IMR-90 (cell line): ENCODE data around the gene LARP4B. TPM values are rescaled to one million over a fixed set of nuclear protein-coding genes. Genes with fewer than 3 reads are reported as not detected.

Experiments used
- ATAC-seq: fragments of 200-7000 bp; cut with Tn5 transposase; 2 replicates; pipeline ENCODE4 v1.9.1; 2020; ENCODE audit warnings: low read depth, mild to moderate bottlenecking, moderate library complexity
- BruUV-seq: library from RNA; stranded (reverse); fragments of 400-500 nt; replicated peaks from 2 replicates; lab custom pipeline; 2021; lab: Mats Ljungman, UMichigan
- CTCF ChIA-PET: fragments of 300-600 bp; formaldehyde crosslinking; extraction: SDS; loops from one replicate; lab custom pipeline; 2021; ENCODE audit warnings: antibody characterized with exemption; lab: Yijun Ruan, JAX
- POLR2A ChIA-PET: fragments of 300-600 bp; sonication (Branson Sonifier 250); formaldehyde crosslinking; loops from one replicate; lab custom pipeline; 2022; ENCODE audit warnings: antibody characterized with exemption; ENCODE audit not compliant: unreplicated experiment; lab: Charles Lee
- DNase-seq: peaks from one replicate; pipeline ENCODE4 v3.0.0; 2013
- H2AFZ ChIP-seq: replicated peaks from 2 replicates; pipeline ENCODE3; 2013; ENCODE audit warnings: low read length, mild to moderate bottlenecking; ENCODE audit not compliant: poor library complexity
- H2AK5ac ChIP-seq: 2 replicates; pipeline ENCODE4 v1.6.1; 2013; ENCODE audit warnings: low read depth, low read length, inconsistent platforms
- H2AK9ac ChIP-seq: replicated peaks from 2 replicates; pipeline ENCODE3; 2013; ENCODE audit warnings: mild to moderate bottlenecking, low read depth, low read length, moderate library complexity; ENCODE audit not compliant: poor library complexity
- H2BK120ac ChIP-seq: 2 replicates; pipeline ENCODE4 v1.6.1; 2013; ENCODE audit warnings: low read depth, low read length, inconsistent platforms
- H2BK15ac ChIP-seq: 3 replicates; pipeline ENCODE4 v1.6.1; 2013; ENCODE audit warnings: low read depth, low read length, inconsistent platforms
- H2BK20ac ChIP-seq: 2 replicates; pipeline ENCODE4 v1.6.1; 2013; ENCODE audit warnings: low read depth, mild to moderate bottlenecking, inconsistent platforms, low read length, moderate library complexity
- H2BK5ac ChIP-seq: 2 replicates; pipeline ENCODE4 v1.6.1; 2013; ENCODE audit warnings: mild to moderate bottlenecking, low read depth, low read length, inconsistent platforms; ENCODE audit not compliant: poor library complexity, severe bottlenecking
- H3K14ac ChIP-seq: replicated peaks from 2 replicates; pipeline ENCODE4 v1.6.1; 2013; ENCODE audit warnings: low read depth, low read length, inconsistent platforms
- H3K18ac ChIP-seq: 2 replicates; pipeline ENCODE4 v1.6.1; 2013; ENCODE audit warnings: low read depth, low read length, control low read depth
- H3K23ac ChIP-seq: 2 replicates; pipeline ENCODE4 v1.6.1; 2013; ENCODE audit warnings: low read depth, low read length, inconsistent platforms
- H3K27ac ChIP-seq: 2 replicates; pipeline ENCODE4 v1.5.1; 2013; ENCODE audit warnings: mild to moderate bottlenecking, control low read depth, low read length; ENCODE audit not compliant: insufficient read depth
- H3K27me3 ChIP-seq: 2 replicates; pipeline ENCODE4 v1.6.1; 2013; ENCODE audit warnings: low read length; ENCODE audit not compliant: control insufficient read depth, insufficient read depth
- H3K36me3 ChIP-seq: 2 replicates; pipeline ENCODE4 v1.6.1; 2013; ENCODE audit warnings: low read length, mixed read lengths; ENCODE audit not compliant: control insufficient read depth, insufficient read depth
- H3K4ac ChIP-seq: 2 replicates; pipeline ENCODE4 v1.6.1; 2013; ENCODE audit warnings: low read depth, low read length, inconsistent platforms
- H3K4me1 ChIP-seq: 2 replicates; pipeline ENCODE4 v1.6.1; 2013; ENCODE audit warnings: low read length, mixed read lengths; ENCODE audit not compliant: control insufficient read depth, insufficient read depth
- H3K4me2 ChIP-seq: 2 replicates; pipeline ENCODE4 v1.6.1; 2013; ENCODE audit warnings: low read depth, mild to moderate bottlenecking, control low read depth, low read length, moderate library complexity
- H3K4me3 ChIP-seq: 2 replicates; pipeline ENCODE4 v1.5.1; 2013; ENCODE audit warnings: low read depth, mild to moderate bottlenecking, control low read depth, low read length, moderate library complexity; ENCODE audit not compliant: insufficient read depth
- H3K56ac ChIP-seq: 2 replicates; pipeline ENCODE4 v1.6.1; 2013; ENCODE audit warnings: low read length, inconsistent platforms; ENCODE audit not compliant: insufficient read depth; ENCODE audit errors: extremely low read depth
- H3K79me1 ChIP-seq, 2 experiments: 2 replicates each; pipeline ENCODE4 v1.6.1; 2013; ENCODE audit warnings: low read length in 2 of 2, inconsistent platforms in 1 of 2, low read depth in 1 of 2
- H3K9ac ChIP-seq: 2 replicates; pipeline ENCODE4 v1.6.1; 2013; ENCODE audit warnings: low read depth, low read length, control low read depth
- H3K9me1 ChIP-seq: 2 replicates; pipeline ENCODE4 v1.6.1; 2013; ENCODE audit warnings: low read length, inconsistent platforms; ENCODE audit not compliant: insufficient read depth
- H3K9me3 ChIP-seq: 2 replicates; pipeline ENCODE4 v1.6.1; 2013; ENCODE audit warnings: low read length; ENCODE audit not compliant: control insufficient read depth, insufficient read depth
- H4K20me1 ChIP-seq: 2 replicates; pipeline ENCODE4 v1.6.1; 2013; ENCODE audit warnings: low read length, inconsistent platforms; ENCODE audit not compliant: insufficient read depth
- H4K5ac ChIP-seq: 2 replicates; pipeline ENCODE4 v1.6.1; 2013; ENCODE audit warnings: mild to moderate bottlenecking, low read depth, low read length, control low read depth
- H4K8ac ChIP-seq, 2 experiments: 2 replicates each; pipeline ENCODE4 v1.6.1; 2013; ENCODE audit warnings: low read depth in 2 of 2, low read length in 2 of 2, control low read depth in 1 of 2, inconsistent platforms in 1 of 2
- H4K91ac ChIP-seq: 2 replicates; pipeline ENCODE4 v1.6.1; 2013; ENCODE audit warnings: low read depth, low read length, inconsistent platforms; ENCODE audit not compliant: insufficient read depth
- BHLHE40 ChIP-seq: fragments of 150-350 bp; IDR thresholded peaks from 2 replicates; pipeline ENCODE4 v1.6.1; 2016; ENCODE audit warnings: mild to moderate bottlenecking, low read depth, low read length
- CEBPB ChIP-seq: IDR thresholded peaks from 2 replicates; pipeline ENCODE4 v1.6.1; 2012; ENCODE audit warnings: low read depth, low read length, improper control_type of control experiment
- CHD1 ChIP-seq: IDR thresholded peaks from 2 replicates; pipeline ENCODE4 v1.6.1; 2012; ENCODE audit warnings: low read depth, low read length, improper control_type of control experiment
- CTCF ChIP-seq: conservative IDR thresholded peaks from 2 replicates; pipeline ENCODE4 v1.5.1; 2012; ENCODE audit warnings: mild to moderate bottlenecking, low read depth, low read length, improper control_type of control experiment
- ELK1 ChIP-seq: fragments of 150-350 bp; IDR thresholded peaks from 2 replicates; pipeline ENCODE4 v1.6.1; 2016; ENCODE audit warnings: low read depth, mild to moderate bottlenecking, low read length, moderate library complexity, borderline replicate concordance
- FOS ChIP-seq: fragments of 150-350 bp; IDR thresholded peaks from 2 replicates; pipeline ENCODE4 v1.6.1; 2016; ENCODE audit warnings: low read depth, low read length
- MAFK ChIP-seq: IDR thresholded peaks from 2 replicates; pipeline ENCODE4 v1.6.1; 2012; ENCODE audit warnings: low read depth, low read length, improper control_type of control experiment
- MAZ ChIP-seq: IDR thresholded peaks from 2 replicates; pipeline ENCODE4 v1.6.1; 2012; ENCODE audit warnings: low read depth, mild to moderate bottlenecking, low read length, improper control_type of control experiment, moderate library complexity, borderline replicate concordance
- MXI1 ChIP-seq: IDR thresholded peaks from 2 replicates; pipeline ENCODE4 v1.6.1; 2012; ENCODE audit warnings: low read depth, mild to moderate bottlenecking, low read length, moderate library complexity, borderline replicate concordance
- NFE2L2 ChIP-seq: fragments of 150-350 bp; IDR thresholded peaks from 2 replicates; pipeline ENCODE4 v1.6.1; 2016; ENCODE audit warnings: low read depth, mild to moderate bottlenecking, low read length
- POLR2A ChIP-seq: IDR thresholded peaks from 2 replicates; pipeline ENCODE4 v1.6.1; 2012; ENCODE audit warnings: mild to moderate bottlenecking, low read depth, low read length
- RAD21 ChIP-seq: IDR thresholded peaks from 2 replicates; pipeline ENCODE4 v1.6.1; 2012; ENCODE audit warnings: low read length, improper control_type of control experiment
- RCOR1 ChIP-seq: IDR thresholded peaks from 2 replicates; pipeline ENCODE4 v1.6.1; 2012; ENCODE audit warnings: mild to moderate bottlenecking, low read length, improper control_type of control experiment; ENCODE audit not compliant: insufficient replicate concordance
- RFX5 ChIP-seq: IDR thresholded peaks from 2 replicates; pipeline ENCODE4 v1.8.0; 2012; ENCODE audit warnings: low read depth, mild to moderate bottlenecking, low read length, moderate library complexity
- SMC3 ChIP-seq: fragments of 150-350 bp; IDR thresholded peaks from 2 replicates; pipeline ENCODE4 v1.6.1; 2016; ENCODE audit warnings: low read depth, mild to moderate bottlenecking, antibody characterized with exemption, low read length, moderate library complexity
- USF2 ChIP-seq: fragments of 150-350 bp; IDR thresholded peaks from 2 replicates; pipeline ENCODE4 v1.6.1; 2017; ENCODE audit warnings: mild to moderate bottlenecking, antibody characterized with exemption, low read length, low read depth
- whole genome bisulfite sequencing, 2 experiments: methylation state at CpG; one replicate each; pipeline versions ENCODE4 v1.1.5 to v1.1.7; 2013; ENCODE audit warnings: missing lambda C conversion rate in 2 of 2; ENCODE audit not compliant: insufficient read length in 1 of 2; ENCODE audit errors: extremely low coverage in 2 of 2; 5-methylcytosine and 5-hydroxymethylcytosine counted together
- dilution Hi-C: fragments of 300-500 bp; cut with HindIII; formaldehyde crosslinking; loops from one replicate; pipeline ENCODE4 v1.14.3; 2018; ENCODE audit warnings: low sequenced_read_pairs; ENCODE audit not compliant: unreplicated experiment
- in situ Hi-C: fragments of 300-500 bp; cut with MboI; formaldehyde crosslinking; loops from 3 replicates; pipeline ENCODE4 v1.14.3; 2019; ENCODE audit warnings: low sequenced_read_pairs, inconsistent platforms, mixed read lengths
- intact Hi-C: fragments of 100-400 bp; cut with micrococcal nuclease; formaldehyde crosslinking; loops from 2 replicates; pipeline ENCODE4 v1.10.0; 2022
- polyA plus RNA-seq, 3 experiments: library from polyadenylated mRNA; depleted of rRNA; stranded (reverse); fragments of >200 nt; gene quantifications; 2 replicates each; pipeline ENCODE4 v1.2.3, GENCODE V29; 2012; ENCODE audit warnings: low replicate concordance in 1 of 3
- total RNA-seq: library from RNA; depleted of rRNA; stranded (reverse); fragments of >200 nt; gene quantifications from 2 replicates; pipeline ENCODE4 v1.2.3, GENCODE V29; 2012

The LARP4B gene
- total and polyA plus RNA-seq, 2 of the 4 experiments (the other 2 are of a cell fraction), result 24.3 to 25.5 TPM

- Histone ChIP-seq H2AK9ac (no peak overlapping the region), H4K8ac (no peak overlapping the region), H3K23ac (no peak overlapping the region), H2BK15ac (no peak overlapping the region), H4K20me1 (peaks cover 14% of the 10 kb centered on the region), H2BK120ac (no peak overlapping the region), H3K9ac (no peak overlapping the region), H2BK20ac (no peak overlapping the region), H3K18ac (no peak overlapping the region), H3K4me1 (peaks cover 8% of the 10 kb centered on the region), H3K4me2 (no peak overlapping the region), H4K91ac (no peak overlapping the region), H3K9me1 (peaks cover 35% of the 10 kb centered on the region), H3K14ac (no peak overlapping the region), H3K79me1 (peaks cover 23 to 73% of the 10 kb centered on the region in 2 experiments), H2AK5ac (no peak overlapping the region), H3K27me3 (no peaks in the 10 kb centered on the region), H3K36me3 (peaks cover 68% of the 10 kb centered on the region), H4K5ac (no peak overlapping the region), H2AFZ (no peak overlapping the region), H3K27ac (no peak overlapping the region), H3K9me3 (no peaks in the 10 kb centered on the region), H3K4me3 (no peak overlapping the region), H3K56ac (no peak overlapping the region), H3K4ac (no peak overlapping the region), H2BK5ac (no peak overlapping the region)
- ATAC-seq (no peak), DNase-seq (no peak)
- no CpG with 5 or more reads among the region's 12 CpGs for WGBS, 2 experiments
- ChIA-PET POLR2A (no interaction called here), CTCF (no interaction called here)
- dilution Hi-C loops, result no loop called here
- intact Hi-C loops, result no loop called here
- in situ Hi-C loops, result no loop called here
- BruUV-seq, result no TSS peak
- TF ChIP-seq ELK1 (no peak), MAFK (no peak), FOS (no peak), RAD21 (no peak), SMC3 (no peak), CEBPB (no peak), POLR2A (no peak), NFE2L2 (no peak), BHLHE40 (no peak), CTCF (no peak), MXI1 (no peak), RFX5 (no peak), RCOR1 (no peak), MAZ (no peak), USF2 (no peak), CHD1 (no peak)
Observed at GRCh38 chr10:822661-823367, 108.7 kb downstream of the LARP4B start.
